ENCODE measurements around the gene P2RX1.

GRCh38 chr17:3859940-3860339 lies 56.3 kb downstream of the P2RX1 start:
- TF ChIP-seq MXI1 (IDR thresholded peaks at IDR 0.05; ENCODE audit: borderline replicate concordance, low read depth, low read length) (no peak), CTCF (conservative IDR thresholded peaks at IDR 0.05; ENCODE audit: low read depth, low read length) (no peak), POLR2A (IDR thresholded peaks at IDR 0.05; ENCODE audit: low read depth, low read length) (no peak), MAZ (IDR thresholded peaks at IDR 0.05; ENCODE audit: borderline replicate concordance, low read depth, low read length) (no peak), RFX5 (IDR thresholded peaks at IDR 0.05; ENCODE audit: low read depth, low read length) (no peak), MAFK (IDR thresholded peaks at IDR 0.05; ENCODE audit: low read depth, low read length) (no peak)
